Measurements from ENCODE around the gene HOXC10.

DNA sequence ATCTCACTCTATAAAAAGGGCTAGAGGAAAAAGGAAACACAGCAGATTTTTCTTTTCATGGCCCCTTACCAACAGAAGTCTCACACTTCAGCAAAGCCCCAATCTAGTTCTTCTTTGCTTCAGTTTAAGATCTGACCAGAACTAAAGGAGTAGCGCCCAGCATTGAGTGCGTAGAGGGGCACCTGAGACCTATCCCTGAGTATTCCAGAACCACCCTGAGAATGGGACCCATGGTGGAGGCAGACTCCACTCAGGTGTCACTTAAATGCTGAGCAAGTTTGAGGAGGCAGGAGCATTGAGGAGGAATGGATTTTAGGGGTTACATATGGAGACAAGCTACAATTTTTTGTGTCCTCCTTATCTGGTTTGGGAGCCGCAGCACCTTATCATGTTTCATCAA, 13.8 kb upstream of the HOXC10 start:
- TF ChIP-seq CTCF (IDR thresholded peaks at IDR 0.05), result no peak
- TF ChIP-seq, protein P1, sequence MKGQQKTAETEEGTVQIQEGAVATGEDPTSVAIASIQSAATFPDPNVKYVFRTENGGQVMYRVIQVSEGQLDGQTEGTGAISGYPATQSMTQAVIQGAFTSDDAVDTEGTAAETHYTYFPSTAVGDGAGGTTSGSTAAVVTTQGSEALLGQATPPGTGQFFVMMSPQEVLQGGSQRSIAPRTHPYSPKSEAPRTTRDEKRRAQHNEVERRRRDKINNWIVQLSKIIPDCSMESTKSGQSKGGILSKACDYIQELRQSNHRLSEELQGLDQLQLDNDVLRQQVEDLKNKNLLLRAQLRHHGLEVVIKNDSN (CRISPR knock-in tag; IDR thresholded peaks at IDR 0.05), result no peak
- no peak for TF ChIP-seq MAX (CRISPR knock-in tag; IDR thresholded peaks at IDR 0.05)
- TF ChIP-seq, protein P2, sequence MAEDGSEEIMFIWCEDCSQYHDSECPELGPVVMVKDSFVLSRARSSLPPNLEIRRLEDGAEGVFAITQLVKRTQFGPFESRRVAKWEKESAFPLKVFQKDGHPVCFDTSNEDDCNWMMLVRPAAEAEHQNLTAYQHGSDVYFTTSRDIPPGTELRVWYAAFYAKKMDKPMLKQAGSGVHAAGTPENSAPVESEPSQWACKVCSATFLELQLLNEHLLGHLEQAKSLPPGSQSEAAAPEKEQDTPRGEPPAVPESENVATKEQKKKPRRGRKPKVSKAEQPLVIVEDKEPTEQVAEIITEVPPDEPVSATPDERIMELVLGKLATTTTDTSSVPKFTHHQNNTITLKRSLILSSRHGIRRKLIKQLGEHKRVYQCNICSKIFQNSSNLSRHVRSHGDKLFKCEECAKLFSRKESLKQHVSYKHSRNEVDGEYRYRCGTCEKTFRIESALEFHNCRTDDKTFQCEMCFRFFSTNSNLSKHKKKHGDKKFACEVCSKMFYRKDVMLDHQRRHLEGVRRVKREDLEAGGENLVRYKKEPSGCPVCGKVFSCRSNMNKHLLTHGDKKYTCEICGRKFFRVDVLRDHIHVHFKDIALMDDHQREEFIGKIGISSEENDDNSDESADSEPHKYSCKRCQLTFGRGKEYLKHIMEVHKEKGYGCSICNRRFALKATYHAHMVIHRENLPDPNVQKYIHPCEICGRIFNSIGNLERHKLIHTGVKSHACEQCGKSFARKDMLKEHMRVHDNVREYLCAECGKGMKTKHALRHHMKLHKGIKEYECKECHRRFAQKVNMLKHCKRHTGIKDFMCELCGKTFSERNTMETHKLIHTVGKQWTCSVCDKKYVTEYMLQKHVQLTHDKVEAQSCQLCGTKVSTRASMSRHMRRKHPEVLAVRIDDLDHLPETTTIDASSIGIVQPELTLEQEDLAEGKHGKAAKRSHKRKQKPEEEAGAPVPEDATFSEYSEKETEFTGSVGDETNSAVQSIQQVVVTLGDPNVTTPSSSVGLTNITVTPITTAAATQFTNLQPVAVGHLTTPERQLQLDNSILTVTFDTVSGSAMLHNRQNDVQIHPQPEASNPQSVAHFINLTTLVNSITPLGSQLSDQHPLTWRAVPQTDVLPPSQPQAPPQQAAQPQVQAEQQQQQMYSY (CRISPR knock-in tag; IDR thresholded peaks at IDR 0.05), result no peak
